ENCODE data around the gene AIMP2.

- no peak for TF ChIP-seq REST (IDR thresholded peaks at IDR 0.05; ENCODE audit: low read depth)
- TF ChIP-seq CTCF (IDR thresholded peaks at IDR 0.05 in 2 of 3, conservative IDR thresholded peaks at IDR 0.05 in 1 of 3; ENCODE audit: borderline replicate concordance in 1 of 3, insufficient read depth in 1 of 3, low read depth in 2 of 3, low read length in 2 of 3) = no peak
Measured at GRCh38 chr7:6035686-6036085, 26.6 kb downstream of the AIMP2 start.
